OCI-LY3 (cell line): ENCODE measurements around the gene ERC2.

Experiments used
- EZH2phosphoT487 ChIP-seq: fragments of 200-600 bp; shearing (Covaris generic); IDR thresholded peaks from 2 replicates; pipeline ENCODE4 v1.6.1; 2018; ENCODE audit warnings: antibody characterized with exemption, mixed run types, low read depth
- TF ChIP-seq, protein P1 (sequence below): fragments of 200-600, 300-600 bp; sonication (generic); IDR thresholded peaks from 2 replicates; pipeline ENCODE4 v1.5.1; 2014; ENCODE audit warnings: antibody characterized with exemption, low read length, low read depth

DNA sequence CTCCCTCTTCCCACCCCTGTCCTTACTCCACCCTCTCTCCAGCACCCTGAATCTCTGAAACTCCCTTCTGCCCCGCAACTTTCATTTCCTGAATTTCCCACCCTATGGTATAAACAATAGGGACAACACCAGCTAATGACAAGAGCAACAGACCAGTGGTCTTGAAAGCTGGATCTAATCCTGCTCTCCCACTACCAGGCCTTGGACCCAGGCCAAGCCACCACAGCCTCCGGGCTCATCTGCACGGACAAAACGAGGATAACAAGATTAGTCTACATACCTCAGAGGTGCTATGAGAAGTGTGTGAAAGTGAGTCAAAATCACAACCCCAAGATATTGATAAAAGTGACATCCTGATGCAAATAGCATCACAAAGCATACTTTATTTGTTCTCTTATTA is 128.6 kb downstream of the ERC2 start:
- TF ChIP-seq, protein P1, sequence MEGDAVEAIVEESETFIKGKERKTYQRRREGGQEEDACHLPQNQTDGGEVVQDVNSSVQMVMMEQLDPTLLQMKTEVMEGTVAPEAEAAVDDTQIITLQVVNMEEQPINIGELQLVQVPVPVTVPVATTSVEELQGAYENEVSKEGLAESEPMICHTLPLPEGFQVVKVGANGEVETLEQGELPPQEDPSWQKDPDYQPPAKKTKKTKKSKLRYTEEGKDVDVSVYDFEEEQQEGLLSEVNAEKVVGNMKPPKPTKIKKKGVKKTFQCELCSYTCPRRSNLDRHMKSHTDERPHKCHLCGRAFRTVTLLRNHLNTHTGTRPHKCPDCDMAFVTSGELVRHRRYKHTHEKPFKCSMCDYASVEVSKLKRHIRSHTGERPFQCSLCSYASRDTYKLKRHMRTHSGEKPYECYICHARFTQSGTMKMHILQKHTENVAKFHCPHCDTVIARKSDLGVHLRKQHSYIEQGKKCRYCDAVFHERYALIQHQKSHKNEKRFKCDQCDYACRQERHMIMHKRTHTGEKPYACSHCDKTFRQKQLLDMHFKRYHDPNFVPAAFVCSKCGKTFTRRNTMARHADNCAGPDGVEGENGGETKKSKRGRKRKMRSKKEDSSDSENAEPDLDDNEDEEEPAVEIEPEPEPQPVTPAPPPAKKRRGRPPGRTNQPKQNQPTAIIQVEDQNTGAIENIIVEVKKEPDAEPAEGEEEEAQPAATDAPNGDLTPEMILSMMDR, result no peak
- TF ChIP-seq EZH2phosphoT487, result no peak
